DOHH2 (cell line): ENCODE measurements around the gene POPDC3.

Source experiments
- H3F3A ChIP-seq: fragments of 200-600 bp; sonication (generic), shearing (Covaris generic); 2 replicates; pipeline ENCODE4 v1.6.0; 2016; ENCODE audit warnings: antibody characterized with exemption, mild to moderate bottlenecking; ENCODE audit not compliant: control insufficient read depth, insufficient read depth
- H3K27ac ChIP-seq: fragments of 200-600 bp; sonication (generic); 2 replicates; pipeline ENCODE4 v1.5.1; 2014; ENCODE audit warnings: low read depth, mild to moderate bottlenecking, low read length, moderate library complexity
- H3K27me3 ChIP-seq: fragments of 200-600 bp; sonication (generic); 2 replicates; pipeline ENCODE4 v1.6.1; 2014; ENCODE audit warnings: mild to moderate bottlenecking, low read length, mixed read lengths; ENCODE audit not compliant: control insufficient read depth
- H3K36me3 ChIP-seq: fragments of 200-600 bp; sonication (generic); 2 replicates; pipeline ENCODE4 v1.6.1; 2014; ENCODE audit warnings: mild to moderate bottlenecking, low read length, moderate library complexity, mixed read lengths; ENCODE audit not compliant: control insufficient read depth
- H3K4me1 ChIP-seq: fragments of 200-600 bp; sonication (generic); 2 replicates; pipeline ENCODE4 v1.6.1; 2014; ENCODE audit warnings: mild to moderate bottlenecking, low read length, mixed read lengths; ENCODE audit not compliant: control insufficient read depth
- H3K4me2 ChIP-seq: fragments of 200-600 bp; sonication (generic); 2 replicates; pipeline ENCODE4 v1.6.0; 2014; ENCODE audit warnings: mild to moderate bottlenecking, low read length, moderate library complexity
- H3K4me3 ChIP-seq: fragments of 200-600 bp; sonication (generic); 2 replicates; pipeline ENCODE4 v1.5.1; 2014; ENCODE audit warnings: mild to moderate bottlenecking, low read length, mixed read lengths
- H3K79me2 ChIP-seq: fragments of 200-600 bp; sonication (generic); 2 replicates; pipeline ENCODE4 v1.6.1; 2014; ENCODE audit warnings: mild to moderate bottlenecking, low read length, mixed read lengths; ENCODE audit not compliant: control insufficient read depth
- H3K9me2 ChIP-seq: fragments of 200-600 bp; sonication (generic); replicated peaks from 2 replicates; pipeline ENCODE4 v1.6.1; 2014; ENCODE audit warnings: mild to moderate bottlenecking, low read length, mixed read lengths; ENCODE audit not compliant: control insufficient read depth
- H3K9me3 ChIP-seq: fragments of 200-600 bp; sonication (generic); 2 replicates; pipeline ENCODE4 v1.6.1; 2014; ENCODE audit warnings: antibody characterized with exemption, low read length, mixed read lengths; ENCODE audit not compliant: control insufficient read depth, insufficient read depth
- H4K20me1 ChIP-seq: fragments of 200-600 bp; sonication (generic); 2 replicates; pipeline ENCODE4 v1.6.0; 2014; ENCODE audit warnings: low read depth, mild to moderate bottlenecking, antibody characterized with exemption, low read length, moderate library complexity; ENCODE audit not compliant: control insufficient read depth, insufficient read depth
- CTCF ChIP-seq: fragments of 200-600 bp; sonication (generic); IDR thresholded peaks from one replicate; pipeline ENCODE4 v1.5.1; 2014; ENCODE audit warnings: antibody characterized with exemption, mild to moderate bottlenecking, low read depth, low read length; ENCODE audit not compliant: poor library complexity, severe bottlenecking
- EZH2phosphoT487 ChIP-seq: fragments of 200-600 bp; sonication (generic); IDR thresholded peaks from 2 replicates; pipeline ENCODE4 v1.6.1; 2017; ENCODE audit warnings: borderline replicate concordance, mild to moderate bottlenecking, antibody characterized with exemption, low read length, moderate library complexity, mixed read lengths

The POPDC3 gene

GRCh38 chr6:105202486-105202885 is 22.7 kb upstream of the POPDC3 start:
- Histone ChIP-seq H4K20me1 (no peaks in the 10 kb centered on the region), H3K9me3 (no peaks in the 10 kb centered on the region), H3K79me2 (no peaks in the 10 kb centered on the region), H3K9me2 (no peaks in the 10 kb centered on the region), H3K4me2 (no peak overlapping the region), H3K27me3 (peaks cover 4% of the 10 kb centered on the region; the same call in 1 of the 2 replicates), H3K27ac (no peak overlapping the region), H3K4me1 (no peaks in the 10 kb centered on the region), H3K36me3 (no peaks in the 10 kb centered on the region), H3F3A (no peaks in the 10 kb centered on the region), H3K4me3 (no peak overlapping the region)
- no peak for TF ChIP-seq CTCF
- no peak for TF ChIP-seq EZH2phosphoT487

- no peaks in the 10 kb centered on the region for H3K9me2 ChIP-seq
- peaks cover 4% of the 10 kb centered on the region; the same call in 1 of the 2 replicates for H3K27me3 ChIP-seq
- H3K9me3 ChIP-seq = no peaks in the 10 kb centered on the region
- no peak overlapping the region for H3K4me3 ChIP-seq
- H3K27ac ChIP-seq = no peak overlapping the region
- no peaks in the 10 kb centered on the region for H3F3A ChIP-seq
- H3K4me1 ChIP-seq = no peaks in the 10 kb centered on the region
- TF ChIP-seq CTCF = no peak
- TF ChIP-seq EZH2phosphoT487 = no peak
- no peaks in the 10 kb centered on the region for H3K79me2 ChIP-seq
- H3K4me2 ChIP-seq = no peak overlapping the region
- no peaks in the 10 kb centered on the region for H3K36me3 ChIP-seq
- no peaks in the 10 kb centered on the region for H4K20me1 ChIP-seq
These were observed 20.4 kb upstream of the POPDC3 start for GRCh38 chr6:105200133-105200730.

GRCh38 chr6:105199711-105200110 is 19.9 kb upstream of the POPDC3 start:
- Histone ChIP-seq H3K4me1 (no peaks in the 10 kb centered on the region), H3K9me3 (no peaks in the 10 kb centered on the region)

More at GRCh38 chr6:105199711-105200110, 19.9 kb upstream of the POPDC3 start:
- Histone ChIP-seq H3K4me3 (no peak overlapping the region), H3K4me2 (no peak overlapping the region), H3K27ac (no peak overlapping the region), H3F3A (no peaks in the 10 kb centered on the region), H3K36me3 (no peaks in the 10 kb centered on the region), H3K9me2 (no peaks in the 10 kb centered on the region), H3K27me3 (peaks cover 4% of the 10 kb centered on the region; the same call in 1 of the 2 replicates), H4K20me1 (no peaks in the 10 kb centered on the region), H3K79me2 (no peaks in the 10 kb centered on the region)
- TF ChIP-seq EZH2phosphoT487 = no peak
- TF ChIP-seq CTCF = no peak
